Measurements from ENCODE around the gene RNASE13.
"Not testable (repeated sequence)": the region's sequence is repeated elsewhere in the genome, so short reads cannot be mapped to it uniquely, and the experiment has no call there.

RNASE13 gene

DNA sequence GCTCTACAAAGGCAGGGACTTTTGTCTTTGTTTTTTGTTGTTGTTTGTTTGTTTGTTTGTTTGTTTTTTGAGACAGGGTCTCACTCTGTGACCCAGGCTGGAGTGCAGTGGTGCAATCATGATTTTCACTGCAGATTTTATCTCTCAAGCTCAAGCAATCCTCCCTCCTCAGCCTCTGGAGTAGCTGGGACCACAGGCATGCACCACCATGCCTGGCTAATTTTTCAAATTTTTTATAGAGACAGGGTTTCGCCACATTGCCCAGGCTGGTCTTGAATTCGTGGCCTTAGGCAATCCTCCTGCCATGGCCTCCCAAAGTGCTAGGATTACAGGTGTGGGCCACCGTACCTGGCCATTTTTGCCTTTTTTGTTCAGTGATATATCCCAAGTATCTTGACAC, 6.3 kb upstream of the RNASE13 start:
- not testable (repeated sequence) for DNase-seq

DNA sequence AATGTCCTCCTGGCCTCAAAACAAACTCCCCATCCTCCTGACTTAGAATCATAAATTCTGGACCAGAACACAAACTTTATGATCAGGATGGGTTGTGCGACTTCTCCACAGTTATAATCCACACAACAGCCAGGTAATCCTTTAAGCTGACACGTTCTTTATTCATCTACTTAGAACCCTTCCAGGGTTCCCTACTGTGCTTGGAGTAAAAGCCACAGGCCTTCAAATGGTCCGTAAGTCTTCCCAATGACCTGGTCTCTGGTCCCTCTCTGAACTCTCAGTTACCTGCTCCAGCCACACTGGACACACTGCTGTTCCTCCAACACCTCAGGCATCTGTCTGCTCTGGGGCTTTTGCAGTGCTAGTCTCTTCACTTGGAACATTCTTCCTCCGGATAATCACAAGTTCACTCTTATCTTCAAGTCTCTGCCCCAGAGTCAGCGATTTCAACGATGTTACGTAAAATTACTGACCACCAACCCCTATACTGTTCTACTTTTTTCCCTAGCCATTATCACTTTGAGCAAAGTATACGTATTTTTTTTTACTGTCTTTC, 5.8 kb upstream of the RNASE13 start:
- DNase-seq = no peak

DNA sequence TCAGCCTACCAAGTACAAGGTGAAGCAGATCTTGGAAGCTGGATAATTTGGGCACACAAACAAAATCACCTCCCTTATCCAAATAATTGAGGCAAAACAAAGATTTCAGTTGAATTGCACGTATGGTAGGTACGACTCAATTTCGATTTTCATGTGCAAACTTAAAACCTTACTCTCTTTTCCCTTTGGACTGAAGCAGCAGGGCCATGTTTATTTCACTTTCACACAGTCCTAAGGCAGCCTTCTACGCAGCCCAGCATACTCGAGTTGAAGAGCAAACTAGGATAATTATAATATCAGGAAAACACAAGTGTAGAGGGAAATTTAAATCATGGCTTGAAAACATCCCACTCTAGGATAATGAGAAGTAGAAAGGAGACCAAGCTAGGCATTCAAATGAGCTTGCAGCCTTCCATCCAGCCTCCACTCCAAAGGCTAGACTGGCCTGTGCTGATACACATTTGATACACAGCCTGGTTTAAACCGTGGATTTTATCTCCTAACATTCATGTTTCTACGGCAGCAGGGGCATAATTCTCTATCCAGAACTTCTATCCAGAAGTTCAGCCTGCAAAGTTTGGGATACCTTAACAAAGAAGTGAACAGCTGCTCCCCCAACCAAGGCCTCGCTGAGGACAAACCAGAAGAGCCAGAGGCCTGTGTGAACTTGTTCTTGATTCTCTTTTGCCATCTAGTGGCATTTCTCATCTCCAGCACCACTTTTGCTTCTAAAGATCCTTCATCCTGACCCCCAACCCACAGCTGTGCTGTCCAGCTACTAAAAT, 5.2 kb upstream of the RNASE13 start:
- DNase-seq = peak in 5 of 6 experiments; percentile 12 to 48 (median 17)

DNA sequence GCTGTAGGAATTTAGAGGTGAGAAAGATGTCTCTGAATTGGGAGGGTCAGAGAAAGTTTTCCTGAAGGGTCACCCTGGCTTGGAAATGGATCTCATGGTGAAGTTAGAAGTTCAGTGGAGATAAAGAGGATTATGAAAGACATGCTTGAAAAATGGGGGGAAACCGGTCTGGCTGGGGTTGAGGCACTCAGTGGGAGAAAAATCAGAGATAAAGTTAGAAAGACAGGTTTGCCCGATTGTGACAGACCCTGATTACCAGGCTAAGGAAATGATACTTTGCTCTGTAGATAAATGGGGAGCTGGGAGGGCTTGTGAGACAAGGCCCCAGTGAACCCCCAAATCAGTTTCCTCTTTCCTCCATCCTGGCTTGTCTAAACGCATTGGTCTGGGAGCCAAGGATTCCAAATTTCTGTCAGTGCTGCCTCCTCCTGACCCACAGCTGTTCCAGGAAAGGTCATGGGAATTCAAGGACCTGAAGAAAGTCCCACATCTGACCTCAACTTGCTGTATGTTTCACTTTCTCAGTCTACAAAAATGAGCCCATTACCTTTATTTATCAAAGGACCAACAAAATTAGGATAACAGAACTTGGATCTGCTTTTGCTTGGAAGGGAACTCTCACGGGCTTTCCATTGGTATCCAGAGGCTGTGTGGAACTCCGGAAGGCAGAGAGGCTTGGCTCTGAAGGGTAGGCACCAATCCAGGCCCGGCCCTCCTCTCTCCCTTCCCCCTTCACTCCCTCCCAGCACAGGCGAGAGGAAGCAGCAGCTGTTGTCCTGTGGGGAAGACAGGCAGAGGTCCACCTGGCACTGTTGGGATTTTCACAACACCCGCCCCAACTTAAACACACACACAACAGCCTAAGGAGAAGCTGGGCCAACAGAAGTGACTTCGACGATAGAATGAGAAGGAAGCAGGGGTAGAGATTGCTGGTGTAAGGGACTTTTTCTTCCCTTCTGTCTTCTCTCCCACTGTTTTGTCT, 4.1 kb upstream of the RNASE13 start:
- DNase-seq = no peak

DNA sequence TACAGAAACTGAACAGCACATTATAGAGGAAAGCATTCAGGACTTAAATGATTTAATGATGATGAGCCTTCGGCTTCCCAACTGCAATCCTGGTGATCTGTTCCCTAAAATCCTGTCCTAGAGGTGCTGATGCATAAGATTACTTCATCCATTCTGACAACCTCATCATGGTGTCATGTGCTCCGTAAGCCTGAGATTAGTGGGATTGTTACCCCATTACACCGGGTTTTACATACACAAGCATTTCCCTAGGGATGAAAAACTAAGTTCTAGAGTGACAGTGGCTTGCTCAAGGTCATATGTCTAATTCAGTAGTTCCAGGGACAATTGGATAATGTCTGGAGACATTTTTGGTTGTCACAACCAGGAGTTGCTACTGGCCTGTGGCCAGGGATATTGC, 2.5 kb upstream of the RNASE13 start:
- no peak for DNase-seq

DNA sequence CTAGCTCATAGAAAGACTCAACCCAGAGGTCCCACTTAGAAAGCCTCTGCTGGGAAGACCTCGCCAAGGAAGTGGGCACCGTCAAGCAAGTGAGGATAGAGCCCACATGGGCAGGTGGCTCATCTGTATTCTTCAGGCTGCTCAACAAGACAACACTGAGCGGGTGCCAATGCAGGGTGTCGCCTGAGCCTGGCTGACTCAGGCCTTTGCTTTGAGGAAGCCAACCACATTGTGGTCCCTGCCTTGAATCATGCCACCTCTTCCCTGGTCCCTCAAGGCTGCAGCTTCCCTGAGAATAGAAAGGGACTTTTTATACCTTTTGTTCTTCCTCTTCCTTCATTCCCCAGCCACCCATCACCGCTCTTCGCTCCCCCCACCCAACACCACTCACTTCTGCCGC, 2.1 kb upstream of the RNASE13 start:
- DNase-seq = no peak

DNA sequence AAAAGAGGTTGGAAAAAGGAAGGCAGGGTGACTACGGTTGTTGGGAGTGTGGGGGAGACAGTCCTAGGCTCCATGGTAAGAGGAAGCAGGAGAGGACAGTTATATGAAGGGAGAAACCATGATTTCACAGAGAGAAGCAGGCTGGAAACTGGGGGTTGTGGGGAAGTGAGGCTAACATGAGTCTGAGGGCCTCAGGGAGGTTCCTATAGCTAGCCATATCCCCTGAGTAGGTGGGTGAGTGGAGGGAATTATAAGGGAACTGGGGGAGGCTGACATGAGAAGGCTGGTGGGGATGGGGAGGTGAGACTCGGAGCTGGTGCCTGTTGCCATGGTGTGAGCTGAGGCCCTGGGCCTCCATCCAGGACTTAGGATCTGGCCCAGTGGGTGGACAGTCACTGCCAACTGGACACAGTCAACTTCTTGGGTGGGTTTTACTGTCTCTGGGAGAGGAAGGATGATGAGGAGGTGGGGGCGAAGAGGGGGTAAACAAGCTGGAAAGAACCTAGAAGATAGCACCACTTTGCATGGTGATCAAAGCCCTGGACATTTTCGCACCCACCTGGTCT, 1.4 kb downstream of the RNASE13 start:
- DNase-seq = no peak

DNA sequence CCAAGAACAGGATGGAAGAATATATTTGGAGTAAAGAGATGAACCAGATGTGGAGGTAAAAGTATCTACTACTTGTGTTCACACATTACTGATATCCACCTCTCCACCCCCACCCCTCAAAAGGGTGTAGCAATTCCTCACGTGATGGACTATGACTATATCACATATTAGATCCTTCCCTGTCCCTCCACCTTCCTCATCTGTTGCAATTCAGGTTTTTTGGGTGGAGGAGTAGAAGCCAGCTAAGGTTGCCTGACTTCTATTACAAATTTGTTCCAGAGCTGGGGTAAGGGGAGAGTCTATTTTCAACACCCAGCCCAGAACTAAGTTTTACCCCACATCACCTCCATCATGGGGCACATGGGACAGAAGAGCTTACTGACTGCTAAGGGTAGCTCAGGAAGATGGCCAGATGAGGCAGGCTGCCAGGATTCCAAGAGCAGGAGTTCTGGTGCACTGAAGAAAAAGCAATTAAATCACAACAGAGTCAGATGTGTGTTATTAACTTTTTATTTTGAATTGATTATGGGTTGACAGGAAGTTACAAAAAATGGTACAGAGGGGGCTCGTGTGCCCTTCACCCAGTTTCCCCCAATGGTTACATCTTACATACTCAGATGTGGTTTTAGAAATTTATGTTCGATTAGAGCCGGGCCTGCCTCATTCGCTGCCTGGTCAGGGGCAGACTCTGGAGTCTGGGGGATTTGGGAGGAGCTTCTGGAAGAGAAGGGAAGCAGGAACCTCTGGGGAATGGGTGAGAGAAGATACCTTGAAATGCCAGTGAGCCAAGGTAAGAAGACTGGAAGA, 2.1 kb downstream of the RNASE13 start:
- no peak for DNase-seq

DNA sequence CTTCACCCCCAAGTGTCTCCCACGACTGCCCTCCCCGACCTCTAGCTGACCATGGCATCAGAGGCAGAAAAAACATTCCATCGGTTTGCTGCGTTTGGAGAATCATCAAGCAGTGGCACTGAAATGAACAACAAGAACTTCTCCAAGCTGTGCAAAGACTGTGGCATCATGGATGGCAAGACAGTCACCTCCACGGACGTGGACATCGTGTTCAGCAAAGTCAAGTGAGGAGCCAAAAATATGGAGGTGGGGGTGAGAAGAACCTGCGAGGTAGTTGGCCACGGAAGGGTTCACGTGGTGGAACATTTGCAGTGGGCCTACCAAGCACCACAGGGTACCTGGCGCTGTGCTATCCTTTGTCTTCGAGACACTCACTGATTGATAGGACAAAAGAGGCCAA, 4.1 kb downstream of the RNASE13 start:
- DNase-seq = no peak

DNA sequence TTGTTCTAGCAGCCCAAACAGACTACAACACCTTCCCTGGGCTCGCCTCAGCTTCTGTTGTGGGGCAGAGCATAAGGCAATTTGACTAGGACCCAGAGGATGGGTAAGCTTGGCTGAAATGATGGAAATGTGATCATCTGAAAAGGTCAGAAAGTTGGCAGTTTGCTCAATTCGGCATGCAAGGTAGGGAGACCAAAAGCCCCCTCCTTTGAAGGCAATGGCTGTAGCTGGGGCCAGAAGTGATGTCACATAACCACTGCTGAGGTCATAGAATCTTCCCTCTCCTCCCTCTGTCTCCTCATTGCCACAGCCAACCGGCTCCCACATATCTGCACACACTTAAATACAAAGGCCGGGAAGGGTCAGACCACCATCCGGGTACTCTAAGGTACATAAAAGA, 4.7 kb downstream of the RNASE13 start, which contains the start of gene TPPP2:
Gene TPPP2 (plus strand): TSS at position 301 of the 400 bp plus-strand sequence. CDS start 365 bp downstream, outside the sequence.
- no peak for DNase-seq

DNA sequence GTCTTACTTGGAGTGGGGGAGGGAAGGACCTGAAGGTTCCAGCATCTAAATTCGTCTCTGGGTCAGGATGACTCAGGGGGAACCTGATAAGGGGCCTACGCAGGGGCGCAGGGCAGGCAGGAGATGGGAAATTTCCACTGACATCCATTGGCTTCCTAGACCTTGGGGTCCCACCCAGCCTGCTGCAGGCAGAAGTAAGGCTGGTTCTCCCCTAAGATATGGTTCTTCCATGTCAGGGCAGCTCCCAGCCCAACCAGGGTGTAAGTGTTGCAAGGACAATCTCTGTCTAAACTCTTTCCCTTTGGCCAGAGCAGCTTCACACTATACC, 7.7 kb downstream of the RNASE13 start:
- no peak for DNase-seq

DNA sequence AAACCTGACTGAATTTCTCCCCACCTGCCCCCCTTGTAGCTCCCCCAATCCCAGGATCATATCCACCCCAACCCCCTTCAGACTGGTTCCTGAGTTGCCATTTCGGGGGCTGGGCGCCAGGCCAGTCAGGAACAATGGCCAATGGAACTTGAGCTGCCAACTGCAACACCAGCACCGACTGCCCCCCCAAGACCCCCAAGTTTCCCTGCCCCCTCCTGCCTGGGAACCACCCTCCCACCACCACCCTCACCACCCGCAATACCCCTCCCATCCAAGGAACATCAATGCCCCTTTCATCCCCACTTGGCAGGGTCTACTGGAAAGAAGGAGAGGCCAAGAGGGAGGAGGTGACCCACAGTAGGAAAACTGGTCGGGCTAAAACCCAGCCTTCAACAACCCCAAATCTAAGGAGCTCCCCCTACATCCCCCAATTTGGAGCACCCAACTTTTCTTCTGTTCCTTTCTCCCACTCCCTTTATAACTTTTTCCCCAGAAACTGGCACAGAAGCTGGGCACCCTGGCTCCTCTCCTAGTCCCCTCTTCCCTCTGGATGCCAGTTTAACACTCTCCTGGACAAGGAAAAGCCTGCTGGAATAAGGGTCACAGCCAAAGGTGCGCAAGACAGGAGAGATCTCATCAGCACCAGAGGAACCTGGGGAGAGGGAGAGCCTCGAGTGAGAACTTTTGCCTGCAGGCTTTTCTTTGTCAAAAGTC, 8.2 kb downstream of the RNASE13 start:
- no peak for DNase-seq

DNA sequence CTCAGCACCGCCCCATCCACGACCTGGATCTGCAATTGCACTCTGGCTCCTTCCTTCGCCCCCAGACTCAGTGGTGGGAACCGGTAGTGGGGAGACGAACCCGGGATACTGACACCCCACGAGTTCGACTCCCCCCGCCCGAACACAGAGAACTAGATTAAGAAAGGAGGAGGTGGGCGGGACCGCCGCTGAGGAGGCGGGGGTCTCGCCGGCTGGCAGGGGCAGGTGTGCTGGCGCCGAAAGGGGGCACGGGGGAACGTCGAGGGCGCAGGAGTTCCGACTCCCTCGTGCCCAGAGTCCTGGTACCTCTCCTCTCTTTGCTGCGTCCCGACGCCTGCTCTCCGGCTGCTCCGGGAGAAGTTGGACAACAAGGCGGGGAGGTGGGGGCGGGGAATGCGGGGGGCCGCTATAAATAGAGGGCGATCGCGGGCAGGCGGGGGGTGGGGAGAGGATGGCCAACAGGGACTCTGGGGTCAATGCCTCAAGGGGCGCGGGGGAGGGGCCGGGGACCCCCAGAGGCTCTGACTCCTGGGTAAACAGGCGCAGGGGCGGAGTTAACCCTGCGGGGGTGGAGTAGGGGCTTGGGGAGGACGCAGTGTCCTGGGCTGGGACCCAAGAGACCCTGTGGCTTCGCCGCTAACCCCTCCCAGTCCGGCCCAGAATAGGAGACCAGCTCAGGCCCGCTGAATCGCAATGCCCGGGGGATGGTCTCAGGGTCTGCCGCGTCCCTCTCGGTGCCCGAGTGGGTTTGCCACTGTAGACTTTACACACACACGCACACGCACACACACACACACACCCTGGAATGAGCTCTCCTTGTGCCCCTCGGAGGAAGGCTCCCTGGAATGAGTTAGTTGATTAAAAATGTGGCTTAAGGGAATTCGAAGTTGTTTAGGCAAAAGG, 9.0 kb downstream of the RNASE13 start:
- peak in 1 of 6 experiments; percentile 16 for DNase-seq

DNA sequence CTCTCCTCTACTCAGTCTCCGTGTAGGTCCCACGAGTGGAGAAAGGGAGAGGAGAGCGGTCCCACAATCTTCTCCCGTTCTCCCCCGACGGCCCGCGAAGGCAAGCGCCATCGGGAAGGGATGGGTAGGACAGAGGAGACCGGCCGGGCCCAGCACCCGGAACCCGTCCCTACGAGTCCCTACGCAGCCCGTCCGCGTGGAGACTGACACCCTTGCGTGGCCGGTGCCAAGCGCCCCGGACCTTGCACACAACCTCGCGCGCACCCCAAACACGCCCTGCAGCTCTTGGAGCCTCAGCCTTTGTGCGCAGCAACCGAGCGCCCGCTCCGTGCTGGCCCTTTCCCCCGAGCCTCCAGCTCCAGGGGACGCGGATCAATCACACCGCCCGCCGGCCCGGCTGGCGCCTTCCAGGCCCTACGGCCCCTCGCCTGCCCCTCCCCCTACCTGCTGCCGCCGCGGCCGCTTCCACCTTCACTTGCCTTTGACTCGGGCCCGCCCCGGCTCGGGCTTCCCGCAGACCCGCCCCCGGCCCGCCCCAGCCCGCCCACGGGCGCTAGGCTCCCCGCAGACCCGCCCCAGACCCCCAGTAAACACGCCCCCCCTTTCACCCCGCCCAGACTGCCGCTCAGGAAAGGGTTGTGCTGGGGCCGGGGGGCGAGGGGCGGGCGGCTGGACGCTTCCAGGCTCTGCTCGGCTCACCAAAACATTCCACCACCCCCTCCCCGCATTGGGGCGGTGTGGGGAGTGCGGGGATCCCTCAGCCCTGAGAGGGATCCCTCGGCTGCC, 9.8 kb downstream of the RNASE13 start, which contains the start of gene NDRG2:
Gene NDRG2 (minus strand): TSS at position 477 of the 786 bp plus-strand sequence. CDS start 1,746 bp downstream, outside the sequence.
- DNase-seq = peak; percentile 64 to 83 (median 76)

DNA sequence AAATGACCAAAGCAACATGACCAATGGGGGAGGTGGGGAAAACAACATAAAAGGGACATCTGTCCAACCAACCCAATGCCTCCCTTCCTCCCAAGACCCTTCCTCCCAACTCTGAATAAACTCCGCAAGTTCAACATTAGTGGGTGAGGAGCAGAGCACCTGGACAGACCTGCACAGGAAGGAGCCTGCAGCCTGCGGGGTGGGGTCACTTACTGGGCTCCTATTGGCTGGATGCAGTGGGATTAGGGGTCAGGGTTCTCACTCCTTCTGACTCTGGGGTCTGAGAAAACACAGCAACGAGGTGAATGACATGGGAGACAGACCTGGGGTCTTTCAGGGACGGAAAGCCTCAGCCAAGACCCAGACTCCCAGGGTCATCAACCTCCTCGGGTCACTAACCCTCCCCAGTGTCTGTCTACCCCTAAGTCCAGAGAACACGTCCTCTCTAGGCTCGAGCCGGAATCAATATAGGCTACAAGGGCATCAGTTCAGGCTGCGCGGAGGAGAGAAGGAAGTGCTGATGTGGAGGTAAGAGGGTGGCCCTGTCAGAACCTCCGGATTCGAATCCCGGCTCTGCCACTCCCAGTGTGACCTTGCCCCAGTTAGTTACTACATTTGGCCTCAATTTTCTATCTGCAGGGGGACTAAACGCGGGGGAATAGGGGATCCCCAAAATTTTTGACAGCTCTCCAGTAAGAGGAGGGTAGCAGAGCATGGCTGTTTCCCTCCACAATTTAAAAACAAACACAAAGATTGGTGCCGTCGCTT, 10.6 kb downstream of the RNASE13 start:
- peak in 2 of 6 experiments; percentile 20 to 36 for DNase-seq

DNA sequence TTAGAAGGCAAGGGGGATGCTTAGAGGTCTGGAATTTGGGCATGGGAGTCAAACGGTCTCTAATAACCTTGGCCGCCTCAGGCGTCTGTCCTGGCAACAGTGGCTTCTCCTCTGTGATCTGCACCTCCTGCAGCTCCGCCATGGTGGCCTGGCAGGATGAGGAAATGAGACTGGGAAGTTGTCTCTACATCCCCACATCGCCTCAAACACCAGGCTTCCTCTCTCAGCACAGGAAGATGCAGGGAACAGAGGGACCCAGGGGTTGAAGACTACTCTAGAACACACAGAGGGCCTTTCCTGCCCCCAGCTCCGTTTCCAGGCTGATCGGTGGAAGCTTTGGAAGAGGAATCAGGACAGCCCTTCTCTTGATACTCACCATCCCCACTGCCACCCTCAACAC, 11.4 kb downstream of the RNASE13 start:
- DNase-seq = no peak

DNA sequence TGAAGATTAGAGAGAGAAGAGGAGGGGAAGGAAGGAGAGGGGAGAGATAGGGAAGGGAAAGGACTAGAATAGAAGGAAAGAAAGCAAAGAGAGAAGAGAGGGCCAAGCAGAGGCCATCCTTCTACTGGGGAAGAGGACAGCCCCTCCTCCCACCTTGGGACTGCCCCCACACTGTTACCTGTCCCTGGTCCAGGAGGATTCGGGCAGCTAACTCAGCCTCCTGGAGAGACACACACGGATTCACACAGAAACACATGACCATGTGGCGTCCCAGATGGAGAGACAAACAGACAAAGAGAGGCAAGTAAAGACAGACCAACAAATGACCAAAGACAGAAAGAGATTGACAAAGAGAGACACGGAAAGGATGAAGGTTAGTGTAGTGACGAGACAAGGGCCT, 11.9 kb downstream of the RNASE13 start:
- DNase-seq = no peak

DNA sequence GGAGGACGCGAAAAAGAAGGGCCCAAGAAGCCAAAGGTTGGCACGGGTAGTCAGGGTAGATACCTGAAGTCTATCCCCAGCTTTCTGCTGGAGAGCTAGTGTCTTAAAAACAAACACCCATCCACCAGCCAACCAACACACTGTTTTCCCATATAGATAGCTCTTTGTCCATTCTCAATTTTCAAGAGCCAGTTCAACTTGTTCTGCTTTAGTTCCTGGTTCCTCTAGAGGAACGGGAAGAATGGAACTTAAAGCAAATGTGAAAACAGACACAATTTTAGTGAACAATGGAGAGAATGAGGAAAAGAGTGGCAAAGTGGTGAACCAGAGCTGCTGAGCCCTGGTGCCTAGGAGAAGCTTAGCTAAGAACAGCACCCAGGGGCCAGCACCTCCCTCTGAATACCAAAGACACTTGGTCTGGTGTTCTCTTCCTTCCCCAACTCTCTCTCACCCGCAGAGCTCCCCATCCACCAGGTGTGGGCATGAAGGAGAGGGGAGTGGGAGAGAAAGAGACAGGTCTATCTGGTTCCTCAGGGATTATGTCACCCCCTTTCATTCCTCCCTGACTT, 13.5 kb downstream of the RNASE13 start:
- DNase-seq = no peak
